Endometrial microvascular endothelial cells (primary cell): ENCODE data around the gene SMNDC1. TPM values are rescaled to one million over a fixed set of nuclear protein-coding genes. Genes with fewer than 3 reads are reported as not detected.
"Not testable (repeated sequence)": the region's sequence is repeated elsewhere in the genome, so short reads cannot be mapped to it uniquely, and the experiment has no call there.

ENCODE experiments used
- in situ Hi-C: cut with HindIII; loops from 2 replicates; pipeline ENCODE4 v1.10.0; 2017; ENCODE audit warnings: low sequenced_read_pairs, low pct_unique_long_range_greater_than_20kb; ENCODE audit errors: inconsistent ontology term
- total RNA-seq: library from RNA; depleted of rRNA; stranded (reverse); fragments of >200 nt; gene quantifications from one replicate; pipeline ENCODE4 v1.2.3, GENCODE V29; 2015; ENCODE audit errors: inconsistent ontology term

SMNDC1 gene
- total RNA-seq, 1 donor from 2014 or later, result 11.5 TPM

DNA sequence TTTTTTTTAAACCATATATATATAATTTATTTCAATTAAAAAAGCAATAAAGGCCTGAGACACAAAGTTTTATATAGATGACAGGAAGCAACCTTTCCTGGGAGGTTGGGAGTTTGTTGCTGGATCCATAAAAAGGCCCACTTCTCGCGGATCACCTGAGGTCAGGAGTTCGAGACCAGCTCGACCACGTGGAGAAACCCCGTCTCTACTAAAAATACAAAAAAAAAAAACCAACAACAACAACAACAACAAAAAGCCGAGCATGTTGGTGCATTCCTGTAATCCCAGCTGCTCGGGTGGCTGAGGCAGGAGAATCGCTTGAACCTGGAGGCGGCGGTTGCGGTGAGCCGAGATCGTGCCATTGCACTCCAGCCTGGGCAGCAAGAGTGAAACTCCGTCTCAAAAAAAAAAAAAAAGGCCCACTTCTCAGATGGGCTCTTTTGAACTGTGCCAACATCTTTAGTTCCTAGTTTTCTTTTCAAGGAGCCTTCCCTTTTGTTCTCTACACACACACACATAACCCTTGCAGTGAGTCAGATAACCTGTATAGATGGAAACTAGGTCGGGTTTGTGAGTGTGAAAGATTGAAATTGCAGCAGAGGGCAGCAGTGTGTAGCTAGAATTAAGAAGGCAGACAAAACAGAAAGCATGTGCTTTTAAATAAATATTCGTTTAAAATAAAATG, 1.2 kb upstream of the SMNDC1 start:
- in situ Hi-C loops, result no loop called here

DNA sequence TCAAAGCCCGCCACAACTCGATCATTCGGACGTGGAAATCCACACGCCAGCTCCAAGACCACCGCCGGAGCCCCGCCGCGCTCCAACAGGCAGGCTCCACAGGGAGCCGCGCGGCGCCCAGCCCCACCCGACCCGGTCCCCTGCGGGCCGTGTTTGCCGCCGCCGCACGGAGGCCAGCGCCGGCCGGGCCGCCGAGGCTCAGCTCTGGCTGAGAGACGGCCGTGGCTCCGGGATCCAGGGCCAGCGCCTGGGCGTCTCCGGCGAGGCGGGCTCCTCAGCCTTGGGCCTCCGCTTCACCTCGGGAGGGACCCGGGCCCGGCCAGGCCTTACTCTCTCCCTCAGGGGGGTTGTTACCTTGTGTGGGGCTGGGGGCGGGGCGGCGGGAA, 333 bp downstream of the SMNDC1 start:
- in situ Hi-C loops, result no loop called here

DNA sequence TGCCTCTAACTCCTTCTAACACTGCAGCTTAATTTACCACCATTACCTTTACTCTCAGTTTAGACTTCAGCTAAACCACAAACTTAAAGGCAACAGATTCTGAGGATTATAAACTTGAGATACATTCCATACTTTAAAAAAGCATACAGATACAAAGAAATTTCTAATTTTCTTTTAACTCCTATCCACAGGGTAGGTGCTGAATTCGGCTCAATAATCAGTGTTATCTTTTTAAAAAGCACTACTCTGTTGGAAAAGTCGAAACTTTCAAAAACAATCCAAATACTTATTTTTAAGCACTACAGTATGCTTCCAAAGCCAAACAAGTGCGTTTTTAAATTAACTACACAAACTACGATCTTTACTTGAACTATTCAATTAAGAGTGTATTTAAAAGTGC, 1.0 kb downstream of the SMNDC1 start:
- in situ Hi-C loops, result no loop called here

DNA sequence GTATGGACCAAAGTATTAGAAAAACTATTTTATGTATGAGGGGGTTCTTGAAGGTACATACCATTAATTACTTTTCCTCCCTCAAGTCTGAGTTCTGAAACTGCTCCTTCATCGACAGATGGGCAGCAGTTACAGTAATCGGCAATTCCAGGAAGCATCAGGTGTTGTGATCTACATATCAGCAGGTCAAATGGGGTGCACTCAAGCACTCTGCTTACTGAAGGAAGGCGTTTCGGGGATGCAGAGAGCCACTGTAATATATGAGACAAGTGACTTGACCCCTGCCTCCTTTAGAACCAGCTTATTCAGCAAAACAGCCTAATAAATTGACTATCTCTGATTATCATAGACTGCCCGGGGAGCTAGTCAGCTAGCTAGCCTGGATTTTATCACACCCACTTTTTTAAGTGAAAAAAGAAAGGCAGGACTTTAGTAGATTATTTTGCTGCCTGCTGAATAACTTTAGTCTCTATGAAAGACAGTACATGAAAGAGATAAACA, 4.2 kb downstream of the SMNDC1 start:
- in situ Hi-C loops, result no loop called here

DNA sequence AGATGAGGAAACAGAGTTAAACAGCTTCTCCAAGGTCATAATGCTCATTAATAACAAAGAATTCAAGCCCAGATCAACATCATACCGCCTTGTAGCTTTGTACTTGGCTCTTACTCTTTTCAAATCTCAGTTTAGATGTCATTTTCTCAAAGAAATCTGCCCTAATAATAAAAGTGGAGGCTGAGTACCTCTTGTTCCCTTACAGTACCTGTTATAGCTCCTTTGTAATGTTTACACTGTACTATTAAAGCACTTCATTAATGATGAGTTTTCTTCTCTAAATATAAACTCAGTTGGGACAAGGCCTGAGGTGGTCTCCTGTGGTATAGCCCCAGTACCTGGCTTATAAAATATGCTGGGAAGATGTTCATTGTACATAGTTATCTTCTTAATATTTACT, 7.8 kb downstream of the SMNDC1 start:
- in situ Hi-C loops, result no loop called here

DNA sequence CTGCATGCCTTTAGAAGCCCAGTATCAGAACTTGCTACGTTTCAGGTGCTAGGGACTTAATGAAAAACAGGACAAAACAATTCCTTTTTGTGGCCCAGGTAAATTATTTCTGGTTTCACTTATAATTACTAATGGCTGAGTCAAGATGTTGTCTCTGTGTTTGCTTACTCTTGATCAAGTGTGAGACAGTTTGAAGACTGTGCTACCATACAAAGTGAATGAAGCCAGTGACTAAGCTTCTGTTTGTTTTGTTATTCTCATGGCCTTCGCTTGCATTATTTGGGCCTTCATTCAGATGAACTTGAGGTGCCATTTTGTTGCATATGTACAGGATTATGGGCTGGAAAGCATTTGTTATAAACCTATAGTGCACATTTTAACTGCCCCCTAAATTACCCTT, 17.9 kb downstream of the SMNDC1 start:
- in situ Hi-C loops, result no loop called here

DNA sequence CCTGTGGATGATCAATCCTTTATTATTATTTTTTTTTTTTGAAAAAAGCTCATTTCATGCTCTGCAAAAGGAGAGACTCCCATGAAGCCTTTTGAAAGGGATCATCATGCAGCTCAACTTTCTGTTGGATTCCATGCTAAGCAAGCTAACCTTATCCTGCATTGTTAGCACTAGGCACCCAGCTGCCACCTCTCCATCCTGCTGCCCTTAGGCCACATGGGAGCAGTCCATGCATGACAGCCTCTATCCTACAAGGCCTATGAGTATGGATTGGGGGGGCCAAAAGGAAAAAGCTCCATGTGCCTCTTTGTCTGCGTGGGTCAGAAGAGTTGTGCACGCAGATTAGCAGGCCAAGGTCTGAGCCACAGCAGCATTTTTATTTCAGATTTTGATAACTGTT, 19.2 kb downstream of the SMNDC1 start:
- in situ Hi-C loops, result no loop called here

DNA sequence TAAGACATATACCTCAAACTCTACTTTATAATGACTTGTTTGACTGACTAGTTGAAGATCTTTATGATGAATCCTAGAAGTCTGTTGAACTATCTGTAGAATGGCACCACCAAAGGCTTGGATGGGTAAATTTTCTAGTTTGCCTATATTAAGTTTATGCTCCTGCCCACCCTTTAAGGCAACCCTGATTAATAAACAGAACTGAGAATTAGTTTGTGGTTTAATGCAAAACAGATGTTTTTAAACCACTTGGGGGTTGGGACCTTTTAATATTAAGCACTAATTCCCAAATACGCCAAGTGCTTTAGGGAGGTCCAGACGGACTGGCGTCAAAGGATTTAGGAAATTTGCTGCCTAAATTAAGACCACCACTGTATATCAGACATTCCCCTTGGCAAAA, 20.5 kb downstream of the SMNDC1 start:
- in situ Hi-C loops, result no loop called here

DNA sequence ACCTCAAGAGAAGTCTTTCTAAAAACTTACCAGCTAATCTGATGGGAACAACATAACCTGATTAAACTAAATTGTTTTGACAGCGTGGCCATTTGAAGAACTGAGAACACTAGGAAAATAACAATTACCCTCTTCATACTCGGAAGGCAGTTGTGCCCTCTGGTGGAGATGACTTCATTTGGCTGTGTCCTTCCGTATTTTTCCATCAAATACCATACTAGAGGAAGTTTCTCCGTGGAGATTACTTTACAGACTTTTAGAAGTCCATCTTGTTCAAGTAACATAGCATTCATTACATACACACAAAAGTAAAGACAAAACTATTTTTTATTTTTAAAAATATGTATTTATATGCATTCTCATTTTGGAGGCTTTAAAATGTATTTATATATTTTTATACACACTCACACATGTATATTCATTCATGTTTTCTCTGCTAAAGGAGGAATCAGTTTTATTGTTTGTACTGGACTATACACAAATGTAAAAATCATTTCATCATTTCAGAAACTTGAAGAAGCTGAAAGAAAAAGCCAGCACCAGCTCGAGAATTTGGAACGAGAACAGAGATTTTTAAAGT, 25.2 kb downstream of the SMNDC1 start:
- in situ Hi-C loops, result no loop called here

DNA sequence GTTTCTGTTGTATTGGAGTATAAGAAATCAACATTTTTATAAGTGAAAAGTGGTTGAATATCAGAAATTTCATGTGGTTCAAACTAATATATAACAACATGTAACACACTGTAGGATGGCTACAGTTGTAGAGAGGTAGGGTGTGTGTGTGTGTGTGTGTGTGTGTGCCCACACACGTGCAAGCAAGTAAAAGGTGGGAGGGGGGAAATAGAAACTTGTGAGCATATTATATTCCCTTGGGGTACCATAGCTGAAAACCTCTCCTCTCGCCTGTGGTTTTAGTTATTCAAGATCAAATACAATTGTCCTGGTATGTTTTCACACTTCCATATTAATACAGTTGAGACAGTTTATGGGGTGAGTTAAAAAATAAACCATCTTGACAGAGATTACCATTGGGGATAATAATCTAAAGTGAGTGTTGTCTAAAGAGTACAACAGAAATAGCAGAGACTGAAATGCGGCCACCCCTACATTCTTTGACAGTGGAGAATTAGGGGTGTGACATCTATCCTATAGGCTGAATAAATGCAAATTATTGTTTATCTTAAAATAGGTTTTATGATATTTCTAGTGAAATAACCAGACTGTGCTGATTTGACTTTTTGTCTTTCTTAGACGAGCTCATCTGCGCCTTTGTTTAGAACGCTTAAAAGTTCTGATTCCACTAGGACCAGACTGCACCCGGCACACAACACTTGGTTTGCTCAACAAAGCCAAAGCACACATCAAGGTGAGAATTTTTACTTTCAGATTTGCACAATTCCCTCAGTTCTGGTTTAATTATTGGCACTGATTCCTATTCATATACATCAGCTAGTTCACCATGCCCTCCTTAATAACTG, 25.9 kb downstream of the SMNDC1 start:
- in situ Hi-C loops, result no loop called here

DNA sequence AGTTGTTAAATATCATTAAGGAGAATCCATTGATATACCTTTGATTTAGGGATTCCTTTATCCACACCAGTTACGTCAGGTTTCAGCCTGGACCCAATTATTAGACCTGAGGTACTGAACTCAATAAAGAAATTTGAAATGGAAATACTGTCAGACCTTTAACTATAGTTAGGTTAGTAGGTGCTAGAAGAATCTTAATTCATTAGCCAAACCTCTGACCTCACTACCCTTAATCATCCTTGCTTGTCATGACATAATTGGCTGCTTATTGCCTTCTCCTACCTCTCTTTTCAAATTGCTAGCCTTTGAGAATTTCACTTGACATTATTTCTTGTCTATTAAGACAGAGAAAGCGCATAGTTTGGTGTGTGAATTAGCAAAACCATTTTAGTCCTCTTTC, 27.1 kb downstream of the SMNDC1 start:
- in situ Hi-C loops, result no loop called here

DNA sequence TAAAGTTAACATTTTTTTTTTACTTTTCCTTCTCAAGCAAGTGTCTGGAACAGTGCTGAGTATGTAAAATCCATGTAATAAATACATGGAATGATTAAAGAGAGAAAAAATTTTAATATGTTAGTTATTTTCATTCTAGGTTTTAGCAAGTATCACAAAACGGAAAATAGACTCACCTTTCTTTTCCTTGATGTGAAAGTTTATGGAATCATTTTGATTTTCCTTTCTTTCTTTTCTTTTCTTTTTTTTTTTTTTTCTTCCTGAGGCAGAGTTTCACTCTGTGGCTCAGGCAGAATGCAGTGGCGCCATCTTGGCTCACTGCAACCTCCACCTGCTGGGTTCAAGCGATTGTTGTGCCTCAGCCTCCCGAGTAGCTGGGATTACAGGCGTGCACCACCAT, 28.1 kb downstream of the SMNDC1 start:
- in situ Hi-C loops, result no loop called here

DNA sequence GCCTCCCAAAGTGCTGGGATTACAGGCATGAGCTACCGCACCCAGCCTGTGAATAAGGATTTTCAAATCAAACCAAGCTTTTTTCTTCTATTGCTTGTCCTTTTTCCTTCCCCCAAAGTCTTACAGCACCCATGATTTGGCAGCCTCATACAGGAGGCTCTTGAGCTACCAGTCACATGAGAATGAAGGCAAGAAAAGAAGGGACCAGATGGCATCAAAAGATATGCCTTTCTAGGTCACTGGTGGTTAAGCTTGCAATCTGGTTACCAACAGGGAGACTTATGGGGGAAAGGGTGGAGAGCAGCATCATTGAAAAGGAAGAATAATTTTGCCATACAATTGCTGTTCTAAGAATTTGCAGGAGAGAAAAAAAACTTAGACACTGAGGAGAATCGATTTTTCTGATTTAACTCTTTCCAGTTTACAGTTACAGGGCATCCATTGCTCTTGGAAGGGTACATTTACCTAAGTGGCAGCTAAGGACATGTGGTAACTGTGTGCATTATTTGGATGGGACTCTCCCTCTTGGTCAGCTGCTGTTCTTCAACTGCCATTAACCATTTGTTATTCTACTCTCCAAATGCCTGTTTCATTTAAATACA, 29.5 kb downstream of the SMNDC1 start:
- in situ Hi-C loops, result no loop called here

DNA sequence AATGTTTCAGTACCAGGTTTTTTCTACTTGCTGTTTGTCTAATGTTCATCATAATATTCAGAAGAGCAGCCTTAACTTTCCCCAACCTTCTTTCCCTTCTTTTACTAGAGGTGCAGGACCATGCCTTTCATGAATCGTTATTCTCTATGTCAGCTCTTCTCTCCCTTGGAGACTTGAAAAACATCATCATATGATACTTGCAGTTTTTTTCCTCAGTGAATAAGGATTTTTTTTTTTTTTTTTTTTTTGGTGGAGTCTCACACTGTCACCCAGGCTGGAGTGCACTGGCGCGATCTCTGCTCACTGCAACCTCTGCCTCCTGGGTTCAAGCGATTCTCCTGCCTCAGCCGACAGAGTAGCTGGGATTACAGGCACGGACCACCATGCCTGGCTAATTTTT, 30.1 kb downstream of the SMNDC1 start:
- in situ Hi-C loops, result no loop called here

DNA sequence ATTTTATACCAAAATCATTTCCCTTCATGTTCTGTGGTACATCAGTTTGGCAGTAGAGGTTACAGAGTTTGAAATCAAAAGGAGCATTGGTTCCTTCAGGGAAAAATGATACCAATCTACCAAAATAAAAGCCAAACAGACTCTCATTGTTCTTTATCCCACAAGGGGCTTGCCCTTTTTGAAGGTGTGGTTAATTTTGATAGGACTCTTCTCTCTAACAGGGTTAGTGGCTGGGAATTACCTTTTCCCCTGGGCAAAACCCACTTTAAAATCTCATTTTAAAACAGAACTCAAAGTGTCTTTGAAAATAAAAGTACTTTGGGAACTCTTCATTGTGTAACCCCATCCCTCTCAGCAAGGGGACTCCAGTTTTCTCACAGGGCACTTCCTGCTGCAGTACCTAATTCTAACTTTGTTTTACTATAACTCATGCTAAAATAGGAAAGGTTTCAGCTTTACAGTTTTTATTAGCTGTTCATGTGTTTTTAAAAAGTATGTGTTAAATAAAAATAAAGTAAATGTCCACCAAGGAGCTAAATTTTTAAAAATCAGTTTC, 30.6 kb downstream of the SMNDC1 start:
- in situ Hi-C loops, result no loop called here

DNA sequence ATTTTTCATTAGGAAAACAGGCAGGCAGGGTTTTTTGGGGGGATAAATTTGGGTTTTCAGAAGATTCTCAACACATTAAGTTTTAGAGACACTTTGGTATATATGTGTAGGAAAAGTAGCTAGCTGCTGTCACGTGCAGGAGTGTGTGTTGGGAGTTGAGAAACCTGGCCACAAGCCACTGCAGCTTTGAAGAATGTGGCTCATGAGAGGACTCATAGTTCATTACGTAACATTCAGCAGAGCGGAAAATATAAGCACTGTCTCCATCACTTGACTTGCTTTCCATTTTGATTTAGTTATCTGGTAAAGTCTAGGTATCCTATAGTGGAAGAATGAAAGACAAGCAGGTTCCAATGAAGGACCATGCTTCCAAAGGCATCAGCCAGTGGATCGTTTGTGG, 31.2 kb downstream of the SMNDC1 start:
- in situ Hi-C loops, result no loop called here

DNA sequence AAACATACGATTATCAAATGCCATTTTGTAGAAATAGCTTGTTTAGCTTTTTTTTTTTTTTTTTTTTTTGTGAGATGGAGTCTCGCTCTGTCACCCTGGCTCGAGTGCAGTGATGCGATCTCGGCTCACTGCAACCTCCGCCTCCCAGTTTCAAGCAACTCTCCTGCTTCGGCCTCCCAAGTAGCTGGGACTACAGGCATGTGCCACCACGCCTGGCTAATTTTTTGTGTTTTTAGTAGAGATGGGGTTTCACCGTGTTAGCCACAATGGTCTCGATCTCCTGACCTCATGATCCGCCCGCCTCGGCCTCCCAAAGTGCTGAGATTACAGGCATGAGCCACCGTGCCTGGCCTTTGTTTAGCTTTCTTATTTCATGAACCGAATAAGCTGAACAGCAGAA, 31.7 kb downstream of the SMNDC1 start:
- in situ Hi-C loops, result not testable (repeated sequence)

DNA sequence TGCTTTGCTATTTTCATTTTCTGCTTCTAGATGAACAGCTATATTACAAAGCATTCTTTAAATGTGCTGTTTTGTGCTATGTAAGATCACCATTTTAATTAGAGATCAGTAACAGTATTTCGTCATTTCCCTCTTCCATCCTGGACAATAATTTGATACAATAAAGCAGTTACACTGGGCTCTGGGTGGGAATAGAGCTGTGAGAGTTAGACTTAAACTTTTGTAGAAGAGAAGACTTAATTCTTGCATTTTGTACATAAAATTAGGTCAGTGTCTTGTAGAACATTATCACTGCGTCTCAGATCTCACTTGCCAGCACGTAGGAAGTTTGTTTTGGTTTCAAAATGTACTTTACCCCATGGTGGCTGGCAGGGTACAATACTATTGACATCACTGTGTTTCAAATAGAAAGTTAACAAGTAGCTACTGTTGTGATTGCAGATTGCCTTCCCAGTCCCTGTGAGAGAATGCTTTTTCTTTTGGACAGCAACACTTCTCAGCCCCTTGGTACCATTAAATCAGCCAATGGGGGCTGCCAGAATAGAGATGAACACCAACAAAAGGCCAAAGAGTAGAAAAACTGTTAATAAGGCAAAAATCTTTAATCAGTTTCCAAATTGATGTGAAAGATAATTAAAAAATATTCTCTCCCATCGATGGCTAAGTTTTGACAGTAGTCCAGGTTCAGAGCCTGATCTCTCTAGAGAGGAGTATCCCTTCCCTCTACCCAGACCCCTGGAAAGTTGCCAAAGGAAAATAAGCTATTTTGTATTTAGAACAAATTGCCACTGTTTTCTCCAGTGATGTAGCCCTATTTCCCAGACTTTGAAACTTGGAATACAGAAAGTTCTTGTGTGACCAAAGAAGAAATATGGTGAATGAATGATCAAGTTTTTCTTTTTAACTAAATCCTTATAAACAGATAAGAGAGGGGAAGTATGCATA, 35.1 kb downstream of the SMNDC1 start:
- in situ Hi-C loops, result no loop called here
